ENCODE results near the gene MCTP1. TPM values are rescaled to one million over a fixed set of nuclear protein-coding genes. Genes with fewer than 3 reads are reported as not detected.
"Not testable (repeated sequence)": the region's sequence is repeated elsewhere in the genome, so short reads cannot be mapped to it uniquely, and the experiment has no call there.

Gene MCTP1
- total RNA-seq, 2 donors from 2014 or later = 3.3 to 5.0 TPM

GRCh38 chr5:95152535-95152934, 132.4 kb downstream of the MCTP1 start:
- intact Hi-C loops (cut with DNase I) = no loop called here
- no peak for DNase-seq (ENCODE audit: low spot score)
- Histone ChIP-seq H3K4me1 (replicated peaks) (no peaks in the 10 kb centered on the region), H3K27ac (no peak overlapping the region), H3K27me3 (replicated peaks; ENCODE audit: insufficient read depth) (no peaks in the 10 kb centered on the region), H3K36me3 (no peaks in the 10 kb centered on the region), H3K4me3 (no peak overlapping the region), H3K9me3 (no peaks in the 10 kb centered on the region)
- 14% methylated on average over 2 of the region's 2 CpGs for WGBS
- TF ChIP-seq POLR2AphosphoS5 (IDR thresholded peaks at IDR 0.05) = no peak
- no peak for TF ChIP-seq POLR2A (IDR thresholded peaks at IDR 0.05)
- TF ChIP-seq CTCF (IDR thresholded peaks at IDR 0.05) = no peak

- Histone ChIP-seq H3K4me3 (no peak overlapping the region), H3K27ac (no peak overlapping the region), H3K4me1 (replicated peaks) (no peaks in the 10 kb centered on the region), H3K27me3 (replicated peaks; ENCODE audit: insufficient read depth) (no peaks in the 10 kb centered on the region), H3K9me3 (no peaks in the 10 kb centered on the region), H3K36me3 (no peaks in the 10 kb centered on the region)
- DNase-seq (ENCODE audit: low spot score) = no peak
- 29% methylated on average over 1 of the region's 1 CpG for WGBS
- intact Hi-C loops (cut with DNase I) = no loop called here
- TF ChIP-seq POLR2AphosphoS5 (IDR thresholded peaks at IDR 0.05) (no peak), CTCF (IDR thresholded peaks at IDR 0.05) (no peak), POLR2A (IDR thresholded peaks at IDR 0.05) (no peak)
Observed at GRCh38 chr5:95152131-95152530, 132.8 kb downstream of the MCTP1 start.

- WGBS = 73% methylated on average over 4 of the region's 4 CpGs
- Histone ChIP-seq H3K27me3 (replicated peaks; ENCODE audit: insufficient read depth) (no peaks in the 10 kb centered on the region), H3K4me3 (no peak overlapping the region), H3K27ac (no peak overlapping the region), H3K9me3 (no peaks in the 10 kb centered on the region), H3K4me1 (replicated peaks) (no peaks in the 10 kb centered on the region), H3K36me3 (no peaks in the 10 kb centered on the region)
- no peak for DNase-seq (ENCODE audit: low spot score)
- TF ChIP-seq CTCF (IDR thresholded peaks at IDR 0.05) (no peak), POLR2A (IDR thresholded peaks at IDR 0.05) (no peak), POLR2AphosphoS5 (IDR thresholded peaks at IDR 0.05) (no peak)
- intact Hi-C loops (cut with DNase I) = no loop called here
Observed at GRCh38 chr5:95151694-95152093, 133.2 kb downstream of the MCTP1 start.

GRCh38 chr5:95149387-95149786, 135.5 kb downstream of the MCTP1 start:
- 100% methylated on average over 4 of the region's 4 CpGs for WGBS
- intact Hi-C loops (cut with DNase I) = no loop called here
- TF ChIP-seq CTCF (IDR thresholded peaks at IDR 0.05) (no peak), POLR2AphosphoS5 (IDR thresholded peaks at IDR 0.05) (no peak), POLR2A (IDR thresholded peaks at IDR 0.05) (no peak)
- no peak for DNase-seq (ENCODE audit: low spot score)
- Histone ChIP-seq H3K27me3 (replicated peaks; ENCODE audit: insufficient read depth) (no peaks in the 10 kb centered on the region), H3K27ac (no peak overlapping the region), H3K4me3 (no peak overlapping the region), H3K9me3 (no peaks in the 10 kb centered on the region), H3K4me1 (replicated peaks) (no peaks in the 10 kb centered on the region), H3K36me3 (no peaks in the 10 kb centered on the region)

GRCh38 chr5:95148453-95148852, 136.4 kb downstream of the MCTP1 start:
- Histone ChIP-seq H3K4me3 (no peak overlapping the region), H3K9me3 (no peaks in the 10 kb centered on the region), H3K27ac (no peak overlapping the region), H3K36me3 (no peaks in the 10 kb centered on the region), H3K27me3 (replicated peaks; ENCODE audit: insufficient read depth) (no peaks in the 10 kb centered on the region), H3K4me1 (replicated peaks) (no peaks in the 10 kb centered on the region)
- TF ChIP-seq CTCF (IDR thresholded peaks at IDR 0.05) = no peak
- no peak for TF ChIP-seq POLR2A (IDR thresholded peaks at IDR 0.05)
- TF ChIP-seq POLR2AphosphoS5 (IDR thresholded peaks at IDR 0.05) = no peak
- intact Hi-C loops (cut with DNase I) = no loop called here
- DNase-seq (ENCODE audit: low spot score) = no peak

- 99% methylated on average over 2 of the region's 2 CpGs for WGBS
- H3K27me3 ChIP-seq (replicated peaks; ENCODE audit: insufficient read depth); H3K4me1 ChIP-seq (replicated peaks); H3K9me3 ChIP-seq; H3K4me3 ChIP-seq; H3K27ac ChIP-seq; H3K36me3 ChIP-seq; DNase-seq (ENCODE audit: low spot score); intact Hi-C loops (cut with DNase I): not testable (repeated sequence)
Observed at GRCh38 chr5:95143858-95144257, 141.0 kb downstream of the MCTP1 start.
